K562 (cell line): Measurements from ENCODE around the gene PDRG1. TPM values are rescaled to one million over a fixed set of nuclear protein-coding genes. Genes with fewer than 3 reads are reported as not detected.

ENCODE experiments used
- CEBPG ChIP-seq, 3 experiments: fragments of 200-800 bp in 1 of 3; sonication (Bioruptor generic) in 1 of 3; sonication (generic) in 1 of 3; formaldehyde crosslinking in 1 of 3; IDR thresholded peaks in 2 of 3; conservative IDR thresholded peaks in 1 of 3; 2 replicates each; pipeline versions ENCODE4 v1.6.1 to v1.8.0; 2016 to 2022; ENCODE audit warnings: missing compliant biosample characterization in 2 of 3, missing genetic modification characterization in 2 of 3, mild to moderate bottlenecking in 1 of 3, missing genetic modification reagents in 1 of 3
- CHAMP1 ChIP-seq: fragments of 450-650 bp; IDR thresholded peaks from 2 replicates; pipeline ENCODE4 v1.6.1; 2016; ENCODE audit warnings: mild to moderate bottlenecking
- CUX1 ChIP-seq: fragments of 200-800 bp; sonication (Bioruptor generic); IDR thresholded peaks from 2 replicates; pipeline ENCODE4 v1.6.1; 2016; ENCODE audit warnings: missing genetic modification characterization, missing compliant biosample characterization
- HNRNPL ChIP-seq: fragments of 200-400 bp; formaldehyde crosslinking; IDR thresholded peaks from 2 replicates; pipeline ENCODE4 v1.6.1; 2017; ENCODE audit warnings: low read depth, mild to moderate bottlenecking, low read length
- JUN ChIP-seq, 2 experiments: sonication (generic) in 1 of 2; formaldehyde crosslinking in 1 of 2; IDR thresholded peaks; 2 replicates each; pipeline versions ENCODE4 v1.6.1 to v1.8.0; 2012 to 2022; ENCODE audit warnings: borderline replicate concordance in 2 of 2, mild to moderate bottlenecking in 2 of 2, improper control_type of control experiment in 1 of 2, low read depth in 1 of 2, low read length in 1 of 2, missing genetic modification reagents in 1 of 2
- KLF6 ChIP-seq: fragments of 250-450 bp; sonication (Bioruptor Pico); IDR thresholded peaks from 2 replicates; pipeline ENCODE4 v1.4.0; 2020; ENCODE audit warnings: mild to moderate bottlenecking, moderate library complexity, borderline replicate concordance
- SIN3B ChIP-seq: fragments of 450-650 bp; IDR thresholded peaks from 2 replicates; pipeline ENCODE4 v1.6.1; 2017; ENCODE audit warnings: low read depth, mild to moderate bottlenecking, moderate library complexity
- TGIF2 ChIP-seq: sonication (generic); formaldehyde crosslinking; IDR thresholded peaks from 2 replicates; pipeline ENCODE4 v1.8.1; 2022; ENCODE audit warnings: mild to moderate bottlenecking, missing genetic modification reagents, moderate library complexity
- USF2 ChIP-seq: sonication (generic); formaldehyde crosslinking; IDR thresholded peaks from 2 replicates; pipeline ENCODE4 v1.5.0; 2020; ENCODE audit warnings: missing genetic modification reagents
- ZNF224 ChIP-seq: sonication (generic); formaldehyde crosslinking; IDR thresholded peaks from 2 replicates; pipeline ENCODE4 v1.8.0; 2022; ENCODE audit warnings: mild to moderate bottlenecking, missing genetic modification reagents
- ZNF24 ChIP-seq: fragments of 450-650 bp; IDR thresholded peaks from 2 replicates; pipeline ENCODE4 v1.6.1; 2016
- ZNF589 ChIP-seq: fragments of 200-800 bp; sonication (Bioruptor generic); IDR thresholded peaks from 2 replicates; pipeline ENCODE4 v1.6.1; 2016; ENCODE audit warnings: low read depth, missing genetic modification characterization, missing compliant biosample characterization
- ZNF668 ChIP-seq: fragments of 250-450 bp; sonication (Bioruptor Pico); IDR thresholded peaks from 2 replicates; pipeline ENCODE4 v1.8.0; 2022; ENCODE audit warnings: mild to moderate bottlenecking, inconsistent platforms
- polyA plus RNA-seq, 8 experiments: library from polyadenylated mRNA; depleted of rRNA in 4 of 8; stranded (reverse) in 5 of 8; unstranded in 3 of 8; fragments of >200 nt; fragmentation: Nextera tagmentation in 2 of 8; fragmentation: Illumina TruSeq in 1 of 8; extraction: Ambion mirVana in 2 of 8; extraction: Trizol in 1 of 8; gene quantifications; 2 replicates each; pipeline versions ENCODE4 v1.2.1 to v1.2.3, GENCODE V29; 2011 to 2014; ENCODE audit warnings: inconsistent platforms in 1 of 8, missing spikeins in 1 of 8
- total RNA-seq, 7 experiments: library from RNA; depleted of rRNA in 6 of 7; stranded (reverse); fragments of >200 nt in 6 of 7; fragmentation: Illumina TruSeq in 2 of 7; extraction: Trizol in 2 of 7; gene quantifications; 2 replicates each; pipeline versions ENCODE4 v1.2.1 to v1.2.3, GENCODE V29; 2011 to 2021; ENCODE audit warnings: low replicate concordance in 1 of 7
- TF ChIP-seq, protein P1 (sequence below): fragments of 450-650 bp; IDR thresholded peaks from 2 replicates; pipeline ENCODE4 v1.6.1; 2018; ENCODE audit warnings: mild to moderate bottlenecking, low read depth; ENCODE audit not compliant: partially characterized antibody

PDRG1 gene
- total and polyA plus RNA-seq, 9 of the 15 experiments (the other 6 are each of a cell fraction or from before 2014, with no cell fraction given), result 12.6 to 58.6 (median 26.1) TPM

GRCh38 chr20:31968291-31969126 is 16.7 kb upstream of the PDRG1 start (continued):
- TF ChIP-seq ZNF589 (CRISPR knock-in tag), result peak; percentile 97
- no peak for TF ChIP-seq JUN (IDR thresholded peaks at IDR 0.05; ENCODE audit: borderline replicate concordance, low read depth, low read length)
- TF ChIP-seq JUN (CRISPR knock-in tag; IDR thresholded peaks at IDR 0.05; ENCODE audit: borderline replicate concordance), result peak; percentile 100
- peak; percentile 91 for TF ChIP-seq USF2 (CRISPR knock-in tag)
- peak; percentile 85 for TF ChIP-seq ZNF24
- TF ChIP-seq, protein P1, sequence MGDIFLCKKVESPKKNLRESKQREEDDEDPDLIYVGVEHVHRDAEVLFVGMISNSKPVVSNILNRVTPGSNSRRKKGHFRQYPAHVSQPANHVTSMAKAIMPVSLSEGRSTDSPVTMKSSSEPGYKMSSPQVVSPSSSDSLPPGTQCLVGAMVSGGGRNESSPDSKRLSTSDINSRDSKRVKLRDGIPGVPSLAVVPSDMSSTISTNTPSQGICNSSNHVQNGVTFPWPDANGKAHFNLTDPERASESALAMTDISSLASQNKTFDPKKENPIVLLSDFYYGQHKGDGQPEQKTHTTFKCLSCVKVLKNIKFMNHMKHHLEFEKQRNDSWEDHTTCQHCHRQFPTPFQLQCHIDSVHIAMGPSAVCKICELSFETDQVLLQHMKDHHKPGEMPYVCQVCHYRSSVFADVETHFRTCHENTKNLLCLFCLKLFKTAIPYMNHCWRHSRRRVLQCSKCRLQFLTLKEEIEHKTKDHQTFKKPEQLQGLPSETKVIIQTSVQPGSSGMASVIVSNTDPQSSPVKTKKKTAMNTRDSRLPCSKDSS, result no peak
- TF ChIP-seq HNRNPL, result no peak
- peak; percentile 82; the same call in 1 of the 2 replicates for TF ChIP-seq KLF6 (CRISPR knock-in tag)
- peak; percentile 100 for TF ChIP-seq TGIF2 (CRISPR knock-in tag)
- peak; percentile 79; the same call in 1 of the 2 replicates for TF ChIP-seq ZNF668 (CRISPR knock-in tag)
- TF ChIP-seq CEBPG (CRISPR knock-in tag; IDR thresholded peaks at IDR 0.05), result peak; percentile 83
- no peak for TF ChIP-seq CEBPG (tag; conservative IDR thresholded peaks at IDR 0.05 in 1 of 2, IDR thresholded peaks at IDR 0.05 in 1 of 2)
- peak; percentile 100 for TF ChIP-seq ZNF224 (CRISPR knock-in tag)
- TF ChIP-seq CHAMP1, result peak; percentile 98
- peak; percentile 56; the same call in 1 of the 2 replicates for TF ChIP-seq SIN3B
- 0 out of 2 replicates have a peak, but pooled peaks have one; percentile 30 for TF ChIP-seq CUX1 (CRISPR knock-in tag)
